K562 (cell line): ENCODE results near the gene PHLDB2. TPM values are rescaled to one million over a fixed set of nuclear protein-coding genes. Genes with fewer than 3 reads are reported as not detected.

Experiments used
- ATAC-seq: fragments of 200-7000 bp; cut with Tn5 transposase; 3 replicates; pipeline ENCODE4 v1.9.1; 2020; ENCODE audit warnings: moderate library complexity
- BruUV-seq: library from RNA; stranded (reverse); fragments of 400-500 nt; replicated peaks from 2 replicates; lab custom pipeline; 2021; lab: Mats Ljungman, UMichigan
- CTCF ChIA-PET: fragments of 300-600 bp; formaldehyde crosslinking; extraction: SDS; loops from one replicate; lab custom pipeline; 2021; ENCODE audit warnings: low intra/inter-chr PET ratio; lab: Yijun Ruan, JAX
- POLR2A ChIA-PET: fragments of 300-600, 350-650 bp; sonication (Branson Sonifier 250); formaldehyde crosslinking; extraction: SDS; loops from one replicate; lab custom pipeline; 2021; ENCODE audit warnings: antibody characterized with exemption, inconsistent platforms; lab: Yijun Ruan, JAX
- DNase-seq, 4 experiments: peaks; one replicate each; pipeline versions ENCODE4 v3.0.0 to v3.0.0-alpha.2; 2011 to 2018; ENCODE audit warnings: low spot score in 3 of 4, mixed read lengths in 3 of 4; ENCODE audit errors: extremely low read depth in 1 of 4
- FAIRE-seq: peaks from 2 replicates; lab custom pipeline; 2011; peaks lifted over from hg19 to GRCh38; lab: Jason Lieb, UNC
- H2AFZ ChIP-seq: 2 replicates; pipeline ENCODE4 v1.6.0; 2011; ENCODE audit warnings: low read depth, low read length, control low read depth, inconsistent platforms
- H3K27ac ChIP-seq: fragments of 200-600 bp; 3 replicates; pipeline ENCODE4 v1.8.0; 2011; ENCODE audit warnings: low read depth, mild to moderate bottlenecking, control low read depth, inconsistent platforms, low read length, moderate library complexity, mixed read lengths; ENCODE audit errors: extremely low read depth
- H3K27me3 ChIP-seq, 2 experiments: fragments of 300-600 bp in 1 of 2; 2 replicates in 1 of 2; 3 replicates in 1 of 2; pipeline versions ENCODE4 v1.6.0 to v1.8.0; 2011; ENCODE audit warnings: inconsistent platforms in 2 of 2, low read length in 2 of 2, mild to moderate bottlenecking in 1 of 2, mixed read lengths in 1 of 2, moderate library complexity in 1 of 2; ENCODE audit not compliant: control insufficient read depth in 2 of 2, insufficient read depth in 2 of 2
- H3K36me3 ChIP-seq: fragments of 300-600 bp; 3 replicates; pipeline ENCODE4 v1.8.0; 2011; ENCODE audit warnings: mild to moderate bottlenecking, low read length, inconsistent platforms; ENCODE audit not compliant: control insufficient read depth, insufficient read depth
- H3K4me1 ChIP-seq, 2 experiments: fragments of 200-600 bp in 1 of 2; replicated peaks in 1 of 2; 2 replicates in 1 of 2; 3 replicates in 1 of 2; pipeline versions ENCODE4 v1.5.1 to v1.8.0; 2011; ENCODE audit warnings: inconsistent platforms in 2 of 2, low read length in 2 of 2, mild to moderate bottlenecking in 1 of 2, mixed read lengths in 1 of 2, moderate library complexity in 1 of 2; ENCODE audit not compliant: control insufficient read depth in 2 of 2, insufficient read depth in 2 of 2
- H3K4me2 ChIP-seq: 2 replicates; pipeline ENCODE4 v1.6.1; 2011; ENCODE audit warnings: low read length, control low read depth, inconsistent platforms, mixed read lengths; ENCODE audit not compliant: insufficient read depth
- H3K4me3 ChIP-seq: fragments of 200-600 bp; sonication (generic), shearing (Covaris generic); 2 replicates; pipeline ENCODE4 v1.5.1; 2016; ENCODE audit warnings: control low read depth, inconsistent platforms
- H3K79me2 ChIP-seq: fragments of 200-600 bp; 3 replicates; pipeline ENCODE4 v1.8.0; 2011; ENCODE audit warnings: low read length, inconsistent platforms; ENCODE audit not compliant: control insufficient read depth, insufficient read depth
- H3K9ac ChIP-seq, 2 experiments: 2 replicates each; pipeline versions ENCODE4 v1.6.0 to v1.6.1; 2011; ENCODE audit warnings: low read depth in 2 of 2, low read length in 2 of 2, control low read depth in 1 of 2, inconsistent platforms in 1 of 2, mild to moderate bottlenecking in 1 of 2, mixed read lengths in 1 of 2; ENCODE audit not compliant: insufficient read depth in 1 of 2
- H3K9me1 ChIP-seq: one replicate; pipeline ENCODE4 v1.6.0; 2011; ENCODE audit warnings: inconsistent platforms, mild to moderate bottlenecking, low read length, moderate library complexity; ENCODE audit not compliant: control insufficient read depth, insufficient read depth
- H3K9me3 ChIP-seq: replicated peaks from 2 replicates; pipeline ENCODE4 v1.5.1; 2011; ENCODE audit warnings: low read depth, low read length, inconsistent platforms; ENCODE audit not compliant: control insufficient read depth, insufficient read depth
- H4K20me1 ChIP-seq: replicated peaks from 2 replicates; pipeline ENCODE4 v1.6.1; 2011; ENCODE audit warnings: low read length, inconsistent platforms, mixed read lengths; ENCODE audit not compliant: control insufficient read depth, insufficient read depth
- ARHGAP35 ChIP-seq: fragments of 450-650 bp; IDR thresholded peaks from 2 replicates; pipeline ENCODE4 v1.6.1; 2018; ENCODE audit not compliant: partially characterized antibody
- CHAMP1 ChIP-seq: fragments of 450-650 bp; IDR thresholded peaks from 2 replicates; pipeline ENCODE4 v1.6.1; 2016; ENCODE audit warnings: mild to moderate bottlenecking
- FOXJ2 ChIP-seq: fragments of 200-800 bp; sonication (Bioruptor generic); IDR thresholded peaks from 2 replicates; pipeline ENCODE4 v1.6.1; 2016; ENCODE audit warnings: missing genetic modification characterization, missing compliant biosample characterization
- JUN ChIP-seq, 2 experiments: sonication (generic) in 1 of 2; formaldehyde crosslinking in 1 of 2; IDR thresholded peaks; 2 replicates each; pipeline versions ENCODE4 v1.6.1 to v1.8.0; 2012 to 2022; ENCODE audit warnings: borderline replicate concordance in 2 of 2, mild to moderate bottlenecking in 2 of 2, improper control_type of control experiment in 1 of 2, low read depth in 1 of 2, low read length in 1 of 2, missing genetic modification reagents in 1 of 2
- MBD2 ChIP-seq: sonication (generic); IDR thresholded peaks from 2 replicates; pipeline ENCODE4 v1.6.1; 2016; ENCODE audit warnings: low read depth, borderline replicate concordance
- MCM2 ChIP-seq: fragments of 450-650 bp; IDR thresholded peaks from 2 replicates; pipeline ENCODE4 v1.6.1; 2017; ENCODE audit warnings: low read depth, mild to moderate bottlenecking
- MIER1 ChIP-seq: fragments of 450-650 bp; IDR thresholded peaks from 2 replicates; pipeline ENCODE4 v1.6.1; 2016; ENCODE audit warnings: antibody characterized with exemption, mild to moderate bottlenecking, low read depth
- SAFB2 ChIP-seq: fragments of 200-400 bp; formaldehyde crosslinking; IDR thresholded peaks from 2 replicates; pipeline ENCODE4 v1.6.1; 2018; ENCODE audit warnings: borderline replicate concordance, low read length, low read depth, moderate library complexity; ENCODE audit not compliant: severe bottlenecking
- ZNF232 ChIP-seq: sonication (generic); formaldehyde crosslinking; IDR thresholded peaks from 2 replicates; pipeline ENCODE4 v1.8.0; 2022; ENCODE audit warnings: mild to moderate bottlenecking, missing genetic modification reagents
- ZNF318 ChIP-seq, 2 experiments: fragments of 450-650 bp; IDR thresholded peaks; 2 replicates each; pipeline ENCODE4 v1.6.1; 2016; ENCODE audit warnings: mild to moderate bottlenecking in 2 of 2, borderline replicate concordance in 1 of 2, low read depth in 1 of 2, moderate library complexity in 1 of 2
- ZNF76 ChIP-seq: fragments of 250-450 bp; sonication (Bioruptor Pico); IDR thresholded peaks from 2 replicates; pipeline ENCODE4 v1.4.0; 2020; ENCODE audit warnings: mild to moderate bottlenecking, moderate library complexity, borderline replicate concordance
- WGBS: fragments of 100-300 bp; shearing (Covaris generic); methylation state at CpG from one replicate; pipeline ENCODE4 v1.1.6; 2016; ENCODE audit warnings: low coverage, mixed read lengths; ENCODE audit not compliant: insufficient coverage; ENCODE audit errors: missing lambda C conversion rate; 5-methylcytosine and 5-hydroxymethylcytosine counted together
- in situ Hi-C: fragments of 300-500 bp; cut with MboI; formaldehyde crosslinking; loops from 4 replicates; pipeline ENCODE4 v1.15.0; 2018; ENCODE audit warnings: inconsistent platforms, mixed read lengths
- intact Hi-C: fragments of 100-400 bp; cut with micrococcal nuclease; formaldehyde crosslinking; loops from 2 replicates; pipeline ENCODE4 v1.14.2; 2022
- polyA plus RNA-seq, 8 experiments: library from polyadenylated mRNA; depleted of rRNA in 4 of 8; stranded (reverse) in 5 of 8; unstranded in 3 of 8; fragments of >200 nt; fragmentation: Nextera tagmentation in 2 of 8; fragmentation: Illumina TruSeq in 1 of 8; extraction: Ambion mirVana in 2 of 8; extraction: Trizol in 1 of 8; gene quantifications; 2 replicates each; pipeline versions ENCODE4 v1.2.1 to v1.2.3, GENCODE V29; 2011 to 2014; ENCODE audit warnings: inconsistent platforms in 1 of 8, missing spikeins in 1 of 8
- total RNA-seq, 7 experiments: library from RNA; depleted of rRNA in 6 of 7; stranded (reverse); fragments of >200 nt in 6 of 7; fragmentation: Illumina TruSeq in 2 of 7; extraction: Trizol in 2 of 7; gene quantifications; 2 replicates each; pipeline versions ENCODE4 v1.2.1 to v1.2.3, GENCODE V29; 2011 to 2021; ENCODE audit warnings: low replicate concordance in 1 of 7

Gene PHLDB2
- total and polyA plus RNA-seq, 9 of the 15 experiments (the other 6 are each of a cell fraction or from before 2014, with no cell fraction given) = 0.04 TPM; not detected in 8

GRCh38 chr3:111838133-111838532, 20.9 kb upstream of the PHLDB2 start:
- no peak for ATAC-seq
- Histone ChIP-seq H3K9me1 (no peaks in the 10 kb centered on the region), H3K36me3 (no peaks in the 10 kb centered on the region), H3K4me2 (no peak overlapping the region), H3K27me3 (no peaks in the 10 kb centered on the region), H3K79me2 (no peaks in the 10 kb centered on the region), H3K9ac (no peak overlapping the region), H2AFZ (no peak overlapping the region), H3K9me3 (no peaks in the 10 kb centered on the region), H4K20me1 (no peaks in the 10 kb centered on the region), H3K4me3 (no peak overlapping the region), H3K27ac (no peak overlapping the region), H3K4me1 (no peaks in the 10 kb centered on the region)
- no peak for DNase-seq
- intact Hi-C loops (no loop called here), in situ Hi-C loops (no loop called here)
- CTCF ChIA-PET = no interaction called here
- no TSS peak for BruUV-seq
- POLR2A ChIA-PET = no interaction called here
- no peak for FAIRE-seq
- 7% methylated on average over 5 of the region's 5 CpGs for WGBS
- no peak for TF ChIP-seq MCM2
- TF ChIP-seq CHAMP1 = no peak
- no peak for TF ChIP-seq MIER1
- no peak for TF ChIP-seq JUN (IDR thresholded peaks at IDR 0.05; ENCODE audit: borderline replicate concordance, low read depth, low read length)
- TF ChIP-seq JUN (CRISPR knock-in tag; IDR thresholded peaks at IDR 0.05; ENCODE audit: borderline replicate concordance) = no peak
- TF ChIP-seq FOXJ2 (tag) = no peak
- TF ChIP-seq ZNF318 (IDR thresholded peaks at IDR 0.05; ENCODE audit: borderline replicate concordance in 1 of 2, low read depth in 1 of 2) = no peak
- TF ChIP-seq ZNF232 (CRISPR knock-in tag) = no peak
- no peak for TF ChIP-seq ZNF76 (CRISPR knock-in tag)
- no peak for TF ChIP-seq ARHGAP35
- no peak for TF ChIP-seq SAFB2
- TF ChIP-seq MBD2 = no peak
